SKM-1 (cell line): ENCODE data around the gene B4GALNT2.
"Not testable (repeated sequence)": the region's sequence is repeated elsewhere in the genome, so short reads cannot be mapped to it uniquely, and the experiment has no call there.

Experiments used
- DNase-seq: peaks from one replicate; lab custom pipeline; 2025; ENCODE audit not compliant: unreplicated experiment; lab: John Stamatoyannopoulos, UW

B4GALNT2 gene

DNA sequence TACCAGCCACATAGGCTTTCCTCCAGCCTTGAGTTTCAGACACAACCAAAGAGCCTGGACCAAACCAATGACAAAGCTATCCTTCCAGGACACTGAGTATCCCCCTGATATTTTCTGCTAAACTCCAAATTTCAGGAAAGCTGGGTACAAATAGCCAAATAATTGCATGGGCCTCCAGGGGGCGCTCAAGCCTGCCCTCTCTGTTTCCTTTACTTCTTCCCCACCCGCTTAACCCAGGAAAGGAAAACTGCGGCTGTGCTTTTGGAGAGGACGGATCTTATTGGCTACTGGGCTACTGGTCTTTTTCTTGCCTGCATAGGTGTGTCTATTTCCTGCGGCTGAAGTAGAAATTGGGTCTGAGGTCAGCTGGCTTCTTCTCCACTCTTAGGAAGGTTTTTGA is 47.7 kb downstream of the B4GALNT2 start:
- peak; percentile 65 for DNase-seq

DNA sequence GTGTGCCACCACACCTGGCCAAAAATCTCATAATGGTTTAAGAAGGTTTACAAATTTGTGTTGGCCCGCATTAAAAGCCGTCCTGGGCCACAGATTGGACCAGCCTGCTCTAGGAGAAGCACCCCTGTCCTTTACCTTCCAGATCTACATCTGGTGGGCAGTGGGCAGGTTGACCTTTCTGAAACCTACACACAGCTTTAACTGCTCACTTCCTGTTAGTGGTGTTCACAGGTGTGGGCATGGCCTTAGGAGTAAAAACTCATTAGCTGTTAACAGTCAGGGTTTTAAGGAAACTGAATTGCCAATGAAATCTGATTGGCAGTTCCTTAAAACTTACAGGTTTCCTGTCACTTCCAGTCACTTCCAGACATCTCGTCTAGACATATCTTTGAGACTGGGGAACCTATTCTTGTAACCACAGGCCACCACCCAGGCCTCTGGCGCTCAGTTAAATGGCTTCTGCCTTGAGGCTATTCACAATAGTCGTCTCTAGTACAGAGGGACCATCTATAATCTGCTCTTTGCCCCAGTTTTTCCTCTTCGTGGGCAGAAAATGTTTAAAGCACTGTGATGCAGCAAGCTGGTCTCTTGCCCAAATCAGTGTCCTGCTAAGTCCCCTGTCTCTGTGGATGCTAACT is 48.5 kb downstream of the B4GALNT2 start:
- no peak for DNase-seq

DNA sequence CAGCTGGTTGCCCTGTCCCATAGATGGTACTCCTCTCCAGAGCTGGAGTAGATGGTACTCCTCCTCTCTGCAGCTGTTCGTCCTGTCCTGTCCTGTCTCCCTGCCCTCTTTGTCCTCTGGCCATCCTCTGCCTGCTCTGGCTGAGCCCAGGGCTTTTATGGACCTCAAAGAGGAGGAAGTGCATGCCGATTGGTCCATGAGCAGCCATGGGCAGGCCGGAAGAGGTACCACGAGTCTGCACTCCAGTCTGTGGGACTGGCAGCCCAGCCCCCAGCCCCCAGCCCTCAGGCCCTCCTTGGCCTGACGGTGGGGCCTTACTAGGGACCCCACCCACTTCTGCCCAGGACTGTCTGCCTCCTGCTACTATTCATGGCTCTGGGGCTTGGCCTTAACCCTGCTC is 50.8 kb downstream of the B4GALNT2 start:
- DNase-seq, result no peak

DNA sequence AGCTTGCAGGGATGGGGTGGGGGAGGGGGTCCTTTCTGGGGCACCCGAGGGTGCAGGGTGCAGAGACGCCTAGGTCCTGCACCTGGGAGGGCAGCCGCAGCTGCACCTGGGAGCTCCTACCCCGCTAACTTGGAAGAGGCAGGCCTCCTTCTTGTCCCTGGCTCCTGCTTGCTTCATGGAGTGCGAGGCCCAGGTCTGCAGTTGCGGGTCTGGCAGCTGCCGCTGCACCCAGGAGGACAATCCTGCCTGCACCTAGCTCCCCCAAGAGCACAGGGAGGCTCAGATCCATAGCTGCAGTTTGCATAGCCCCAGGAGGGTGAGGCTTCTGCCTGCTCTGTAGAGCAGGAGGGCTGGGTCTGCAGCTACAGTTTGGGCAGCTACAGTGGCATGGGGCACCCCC is 51.2 kb downstream of the B4GALNT2 start:
- no peak for DNase-seq

DNA sequence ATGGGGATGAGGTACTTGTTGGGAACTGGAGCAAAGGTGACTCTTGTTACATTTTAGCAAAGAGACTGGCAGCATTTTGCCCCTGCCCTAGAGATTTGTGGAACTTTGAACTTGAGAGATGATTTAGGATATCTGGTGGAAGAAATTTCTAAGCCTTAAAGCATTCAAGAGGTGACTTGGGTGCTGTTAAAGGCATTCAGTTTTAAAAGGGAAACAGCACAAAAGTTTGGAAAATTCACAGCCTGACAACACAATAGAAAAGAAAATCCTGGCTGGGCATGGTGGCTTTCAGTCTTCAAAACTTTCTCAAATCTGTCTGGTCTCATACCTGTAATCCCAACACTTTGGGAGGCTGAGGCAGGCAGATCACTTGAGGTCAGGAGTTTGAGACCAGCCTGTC is 52.0 kb downstream of the B4GALNT2 start:
- not testable (repeated sequence) for DNase-seq

DNA sequence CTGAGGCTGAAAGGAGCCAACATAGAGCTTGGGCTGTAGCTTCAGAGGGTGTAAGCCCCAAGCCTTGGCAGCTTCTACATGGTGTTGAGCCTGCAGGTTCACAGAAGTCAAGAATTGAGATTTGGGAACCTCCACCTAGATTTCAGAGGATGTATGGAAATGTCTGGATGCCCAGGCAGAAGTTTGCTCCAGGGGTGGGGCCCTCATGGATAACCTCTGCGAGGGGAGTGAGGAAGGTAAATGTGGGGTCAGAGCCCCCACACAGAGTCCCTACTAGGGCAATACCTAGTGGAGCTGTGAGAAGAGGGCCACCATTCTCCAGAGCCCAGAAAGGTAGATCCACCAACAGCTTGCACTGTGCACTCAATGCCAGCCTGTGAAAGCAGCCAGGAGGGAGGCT is 52.8 kb downstream of the B4GALNT2 start:
- not testable (repeated sequence) for DNase-seq

DNA sequence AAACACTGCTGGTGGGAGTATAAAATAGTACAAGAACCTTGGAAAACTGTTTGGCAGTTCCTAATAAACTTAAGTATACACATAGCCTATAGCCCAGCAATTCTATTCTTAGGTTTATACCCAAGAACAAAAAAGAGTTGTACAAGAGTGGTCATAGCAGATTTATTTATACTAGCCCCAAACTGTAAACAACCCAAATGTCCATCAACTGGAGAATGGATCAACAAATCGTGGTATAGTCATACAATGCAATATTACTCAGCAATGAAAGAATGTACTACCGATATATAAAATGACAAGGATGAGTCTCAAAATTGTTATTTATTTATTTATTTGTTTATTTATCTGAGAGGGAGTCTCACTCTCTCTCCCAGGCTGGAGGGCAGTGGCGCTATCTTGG is 54.7 kb downstream of the B4GALNT2 start:
- no peak for DNase-seq

DNA sequence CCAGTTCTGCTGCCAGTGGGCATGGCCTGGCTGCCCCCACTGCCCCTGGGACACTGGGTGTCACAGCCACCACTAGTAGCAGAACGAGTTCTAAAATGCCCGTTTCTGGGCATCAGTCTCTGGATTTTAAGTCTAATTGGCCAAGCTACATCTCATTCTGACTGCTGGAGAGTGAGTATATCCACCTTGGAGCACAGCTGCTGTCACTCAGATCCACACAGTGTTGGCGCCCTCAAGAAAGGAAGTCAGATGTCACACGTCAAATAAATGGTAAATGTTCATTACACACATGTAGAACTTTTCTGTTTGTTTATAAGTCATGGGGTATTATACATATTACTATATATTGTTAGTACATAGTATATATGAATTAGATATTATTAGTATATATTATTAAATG is 58.4 kb downstream of the B4GALNT2 start:
- DNase-seq, result no peak

DNA sequence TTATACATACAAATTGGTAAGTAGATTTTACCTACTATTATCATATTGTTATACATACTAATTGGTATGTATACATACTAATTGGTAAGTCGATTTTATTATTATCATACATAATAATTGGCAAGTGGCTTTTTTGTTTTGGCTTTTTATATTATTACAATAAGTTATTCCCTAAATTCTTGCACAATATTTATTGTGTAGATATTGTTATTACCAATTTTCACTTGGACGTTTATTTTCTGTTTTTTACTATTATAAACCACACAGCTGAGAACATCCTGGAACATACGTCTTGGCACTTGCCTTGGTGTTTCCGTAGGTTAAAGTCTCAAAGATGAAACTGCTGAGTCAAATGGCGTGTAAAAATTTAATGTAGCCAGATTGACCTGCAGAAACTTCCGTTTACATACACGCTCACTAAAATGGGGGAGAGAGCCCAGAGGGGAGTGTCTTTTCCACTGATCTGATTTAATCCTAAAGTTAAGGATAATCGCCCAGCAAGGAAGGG is 58.9 kb downstream of the B4GALNT2 start:
- no peak for DNase-seq

DNA sequence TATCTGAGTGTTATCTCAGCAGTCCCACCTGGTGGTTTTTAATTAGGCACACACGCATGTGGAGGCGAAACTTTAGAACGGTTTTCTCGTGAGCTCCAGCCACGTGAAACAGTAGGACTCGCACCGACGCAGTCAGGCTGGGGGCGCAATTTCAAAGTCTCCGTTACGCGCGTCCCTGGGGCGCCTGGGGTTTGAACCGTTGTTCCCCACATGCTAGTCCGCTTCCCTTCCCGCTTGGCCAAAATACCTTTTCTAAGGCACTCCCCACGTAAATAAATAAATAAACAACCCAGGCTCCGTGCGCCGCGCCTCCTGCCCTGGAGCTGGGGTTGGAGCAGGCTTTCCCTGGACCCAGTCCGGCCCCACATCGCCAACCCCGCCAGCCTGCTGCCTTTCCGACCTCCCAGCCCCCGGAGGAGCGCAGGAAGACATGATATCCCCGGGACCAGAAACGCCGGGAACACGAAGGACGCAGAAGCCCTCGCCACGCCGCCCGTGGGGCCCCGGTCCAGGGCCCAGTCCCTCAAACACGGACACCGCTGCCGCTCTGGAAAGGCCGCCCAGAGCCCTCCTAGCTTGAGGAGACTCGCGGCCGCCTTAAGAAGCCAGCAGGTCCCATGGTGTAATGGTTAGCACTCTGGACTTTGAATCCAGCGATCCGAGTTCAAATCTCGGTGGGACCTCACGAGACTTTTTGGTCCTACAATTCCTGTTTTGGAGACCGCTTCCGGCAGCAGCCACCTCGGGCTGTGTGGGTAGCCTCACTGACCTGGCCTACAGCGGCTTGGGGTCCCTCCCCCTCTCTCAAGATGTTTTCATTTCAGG is 59.6 kb downstream of the B4GALNT2 start:
- peak; percentile 99 for DNase-seq

DNA sequence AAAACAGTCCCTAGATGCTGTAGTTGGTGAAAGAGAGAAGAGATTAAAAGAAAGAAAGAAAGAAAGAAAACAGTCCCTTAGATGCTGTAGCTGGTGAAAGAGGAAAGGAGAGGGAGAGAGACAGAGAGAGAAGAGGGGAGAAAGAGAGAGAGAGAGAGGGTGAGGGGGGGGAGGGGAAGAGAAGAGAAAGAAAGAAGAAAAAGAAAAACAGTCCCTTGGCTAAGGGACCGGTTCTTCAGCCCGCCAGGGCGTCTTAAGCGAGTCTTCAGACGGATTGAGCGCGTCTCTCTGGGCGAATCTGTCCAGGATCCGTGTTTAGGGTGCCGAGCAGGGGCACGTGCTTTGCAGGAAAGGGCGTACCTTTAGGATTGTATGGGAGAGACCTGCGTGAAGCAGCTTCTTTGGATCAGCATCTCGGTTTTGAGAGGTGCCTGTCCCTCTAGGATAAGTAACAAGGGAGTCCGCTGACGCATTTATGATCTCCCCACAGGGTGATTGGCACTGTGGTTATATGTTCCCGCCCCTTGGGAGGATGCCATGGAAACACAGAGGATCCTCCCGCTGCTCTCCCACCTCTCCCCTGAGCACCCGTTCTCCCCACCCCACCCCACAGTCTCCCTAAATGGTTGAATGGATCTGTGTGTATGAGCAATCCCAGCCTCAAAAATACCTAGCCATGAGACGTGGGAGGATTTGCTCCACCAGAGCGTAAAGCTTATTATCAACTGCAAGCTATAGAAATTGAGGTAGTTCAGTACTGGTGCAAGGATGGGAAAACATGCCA is 61.1 kb downstream of the B4GALNT2 start:
- DNase-seq, result peak; percentile 39

DNA sequence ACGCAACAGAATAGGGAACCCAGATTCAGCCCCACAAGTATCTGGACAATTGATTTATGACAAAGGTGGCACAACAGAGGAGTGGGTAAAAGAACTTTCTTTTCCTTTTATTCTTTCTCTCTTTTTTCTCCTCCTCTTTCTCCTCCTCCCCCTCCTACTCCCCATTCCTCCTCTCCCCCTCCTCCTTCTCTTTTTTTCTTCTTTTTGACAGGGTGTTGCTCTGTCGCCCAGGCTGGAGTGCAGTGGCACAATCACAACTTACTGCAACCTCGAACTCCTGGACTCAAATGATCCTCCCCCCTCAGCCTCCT is 61.7 kb downstream of the B4GALNT2 start:
- no peak for DNase-seq

DNA sequence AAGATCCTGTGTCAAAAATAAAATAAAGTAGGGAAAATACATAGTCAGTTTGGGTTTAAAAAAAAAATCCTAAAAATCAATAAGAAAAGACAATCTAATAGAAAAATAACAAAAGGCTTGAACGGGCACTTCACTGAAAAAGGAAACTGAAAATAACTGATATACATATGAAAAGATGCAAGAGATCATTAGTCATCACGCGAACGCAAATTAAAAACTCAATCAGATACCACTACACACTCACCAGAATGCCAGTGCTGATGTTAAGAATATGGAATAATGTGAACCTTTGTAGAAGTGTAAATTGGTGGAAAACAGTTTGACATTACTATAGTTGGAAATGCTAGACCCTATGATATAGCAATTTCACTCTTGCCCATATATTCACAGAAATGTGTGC is 63.2 kb downstream of the B4GALNT2 start:
- no peak for DNase-seq

DNA sequence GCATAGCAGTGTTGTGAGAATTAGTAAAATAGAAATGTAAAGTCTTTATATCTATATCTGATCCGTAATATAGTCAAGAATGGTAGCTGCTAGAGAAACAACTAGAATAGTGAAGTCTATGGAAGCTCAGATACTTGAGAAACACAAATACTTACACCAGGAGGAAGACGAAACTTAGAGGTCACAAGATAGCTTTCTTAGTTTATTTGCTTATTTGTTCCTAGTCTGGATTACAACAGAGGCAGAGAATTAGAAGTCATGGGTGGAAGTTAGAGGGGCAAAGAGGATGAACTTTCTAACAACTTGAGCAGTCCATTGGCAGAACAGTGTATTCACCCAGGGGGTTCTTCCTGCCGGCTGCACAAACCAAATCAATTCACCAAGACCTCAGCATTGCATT is 64.0 kb downstream of the B4GALNT2 start:
- no peak for DNase-seq

DNA sequence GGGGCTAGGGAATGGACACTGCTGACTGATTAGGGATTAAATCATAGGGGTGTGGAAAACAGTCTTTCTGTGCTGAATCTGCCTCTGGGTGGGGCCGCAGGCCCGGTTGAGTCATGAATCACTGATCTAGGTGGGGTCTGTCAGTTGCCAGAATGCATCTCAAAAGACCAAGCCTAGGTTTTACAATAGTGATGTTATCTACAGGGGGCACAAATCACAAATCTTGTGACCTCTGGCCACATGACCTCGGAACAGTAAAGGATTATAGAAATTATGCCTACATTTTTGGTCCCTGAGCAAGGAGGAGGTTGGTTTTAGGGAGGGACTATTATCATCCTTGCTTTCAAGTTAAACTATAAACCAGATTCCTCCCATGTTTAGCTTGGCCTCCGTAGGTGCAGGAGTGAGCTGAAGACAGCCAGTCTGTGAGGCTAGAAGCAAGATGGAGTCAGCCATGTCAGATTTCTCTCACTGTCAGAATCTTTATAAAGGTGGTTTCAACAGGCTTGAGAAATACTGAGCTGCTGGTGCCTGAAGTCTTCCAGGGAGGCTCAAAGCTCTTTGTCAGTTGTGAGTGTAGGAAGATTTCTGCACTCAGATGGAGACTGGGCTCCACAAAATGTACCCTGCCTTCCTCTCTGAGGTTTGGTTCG is 64.9 kb downstream of the B4GALNT2 start:
- no peak for DNase-seq

DNA sequence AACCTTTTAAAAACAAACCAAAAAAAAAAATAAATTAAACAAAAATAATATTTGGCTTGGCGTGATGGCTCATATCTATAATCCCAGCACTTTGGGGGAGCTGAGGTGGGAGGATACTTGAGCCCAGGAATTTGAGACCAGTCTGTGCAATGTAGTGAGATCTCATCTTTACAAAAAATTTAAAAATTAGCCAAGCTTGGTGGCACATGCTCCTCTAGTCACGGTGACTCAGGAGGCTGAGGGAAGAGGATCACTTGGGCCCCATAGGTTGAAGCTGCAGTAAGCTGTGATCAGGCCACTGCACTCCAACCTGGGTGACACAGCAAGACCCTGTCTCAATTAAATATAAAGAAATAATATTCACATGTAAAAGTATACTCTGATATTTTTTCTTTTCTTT is 65.6 kb downstream of the B4GALNT2 start:
- DNase-seq, result no peak

DNA sequence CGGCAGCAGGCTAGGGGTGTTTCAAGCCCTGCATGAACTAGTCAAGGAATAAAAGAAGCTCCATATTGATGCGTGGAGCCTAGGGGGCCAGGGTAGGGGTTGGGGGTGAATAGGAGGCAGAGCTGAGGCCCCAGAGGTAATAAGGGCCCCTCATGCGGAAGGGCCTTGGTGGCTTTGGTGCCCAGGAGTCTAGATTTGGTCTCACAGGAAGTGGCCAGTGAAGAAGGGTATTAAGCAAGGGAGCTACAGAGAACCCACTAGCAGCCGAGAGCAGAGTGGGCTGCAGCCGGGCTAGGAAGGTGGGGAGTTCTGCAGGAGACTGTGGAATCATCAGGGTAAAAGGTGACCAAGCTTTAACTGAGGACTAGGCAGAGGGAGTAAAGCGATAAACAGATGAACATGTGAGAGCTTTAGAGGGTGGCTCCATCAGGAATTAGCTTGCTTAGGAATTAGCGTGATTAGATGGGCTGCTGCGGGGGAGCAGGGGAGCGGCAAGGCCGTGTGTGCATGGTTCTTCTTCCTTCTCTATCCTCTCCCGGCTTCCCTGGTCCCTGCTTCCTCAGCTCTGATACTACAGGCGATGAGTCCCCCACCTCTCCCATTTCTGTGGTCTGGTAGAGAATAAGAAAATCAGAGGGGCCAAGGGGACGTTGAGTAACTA is 68.0 kb downstream of the B4GALNT2 start:
- no peak for DNase-seq

DNA sequence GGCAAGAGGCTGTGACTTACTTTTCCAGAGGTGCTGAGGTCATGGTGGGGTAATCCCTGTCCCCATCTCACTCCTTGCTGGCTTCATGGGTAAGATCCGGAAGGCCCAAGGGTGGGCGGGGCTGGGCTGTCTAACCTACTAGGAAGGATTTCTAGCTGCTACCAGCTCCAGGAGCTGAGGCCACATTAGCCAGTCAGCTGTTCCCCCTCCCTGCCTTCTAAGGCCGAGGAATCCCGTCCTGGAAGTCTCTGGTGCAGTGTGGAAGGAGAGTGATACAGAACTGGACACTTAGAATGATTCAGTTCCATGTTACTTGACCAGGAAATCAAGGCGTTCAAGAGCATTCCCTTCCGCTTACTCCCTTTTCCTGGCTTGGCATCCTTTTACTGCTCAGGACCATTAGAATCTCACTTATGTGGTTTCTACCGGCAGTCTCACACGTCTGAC is 68.9 kb downstream of the B4GALNT2 start:
- DNase-seq, result no peak

DNA sequence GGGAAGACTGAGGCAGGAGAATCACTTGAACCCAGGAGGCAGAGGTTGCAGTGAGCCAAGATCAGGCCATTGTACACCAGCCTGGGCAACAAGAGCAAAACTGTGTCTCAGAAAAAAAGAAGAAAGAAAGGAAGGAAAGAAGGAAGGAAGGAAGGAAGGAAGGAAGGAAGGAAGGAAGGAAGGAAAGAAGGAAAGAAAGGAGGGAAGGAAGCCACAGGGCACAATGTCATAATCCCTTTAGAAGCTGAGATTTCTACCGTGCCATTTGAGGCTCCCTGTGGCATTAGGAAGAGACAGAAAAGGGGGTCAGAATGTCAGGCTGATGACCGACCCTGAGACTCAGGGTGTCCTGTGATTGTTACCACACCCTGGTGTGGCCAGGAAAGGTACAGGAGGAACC is 71.2 kb downstream of the B4GALNT2 start:
- no peak for DNase-seq

DNA sequence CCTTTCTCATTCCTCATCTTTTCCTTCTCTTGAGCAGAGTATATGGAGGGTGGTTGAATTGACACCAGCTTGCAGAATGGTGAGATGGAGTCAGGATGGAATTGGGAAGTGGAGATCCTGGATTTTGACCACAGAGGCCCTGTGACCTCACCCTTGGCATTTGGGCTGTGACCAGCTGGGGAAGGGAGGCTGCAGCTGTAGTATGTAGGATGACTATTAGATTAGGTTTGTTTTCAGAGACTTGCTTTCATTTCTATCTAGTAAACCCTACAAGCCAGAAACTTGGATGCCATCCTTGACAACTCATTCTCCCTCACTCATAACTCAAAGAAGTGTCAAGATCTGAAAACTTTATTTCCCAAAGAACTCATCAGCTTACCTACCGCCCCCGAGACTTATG is 71.9 kb downstream of the B4GALNT2 start:
- DNase-seq, result no peak

DNA sequence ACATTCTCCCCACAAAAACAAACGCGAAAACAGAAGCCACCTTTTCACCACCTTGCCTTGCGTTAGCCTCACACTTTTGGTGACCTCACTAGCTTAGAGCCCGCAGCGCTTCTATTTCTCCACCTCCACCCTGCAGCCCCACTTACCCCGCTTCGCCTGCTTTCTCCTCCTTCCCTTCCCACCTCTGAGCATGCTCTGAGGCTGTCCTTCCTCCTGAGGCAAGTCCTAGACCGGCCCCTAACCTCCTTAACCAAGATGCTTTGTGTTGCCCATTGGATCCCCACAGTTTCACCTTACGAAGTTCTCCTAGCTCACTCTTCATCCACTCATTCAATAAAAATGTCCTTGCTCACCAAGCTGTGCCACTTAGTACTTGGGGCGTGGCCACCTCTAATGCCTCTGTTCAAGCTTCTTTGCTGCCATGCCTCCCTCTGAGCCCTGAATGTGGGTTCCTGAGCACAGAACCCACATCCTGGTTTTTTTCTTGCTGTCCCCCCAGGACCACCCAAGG is 76.5 kb downstream of the B4GALNT2 start:
- no peak for DNase-seq
